GM19328 (cell line): ENCODE data around the gene KHK.
A peak's percentile ranks its signal among the peaks of the same experiment; 100 is the strongest.
"Not testable (repeated sequence)": the region's sequence is repeated elsewhere in the genome, so short reads cannot be mapped to it uniquely, and the experiment has no call there.

Source experiments
- ATAC-seq: cut with Tn5 transposase; IDR thresholded peaks from one replicate; pipeline ENCODE4 v1.9.1; 2021; ENCODE audit warnings: mild to moderate bottlenecking, moderate library complexity; ENCODE audit not compliant: unreplicated experiment

The KHK gene

DNA sequence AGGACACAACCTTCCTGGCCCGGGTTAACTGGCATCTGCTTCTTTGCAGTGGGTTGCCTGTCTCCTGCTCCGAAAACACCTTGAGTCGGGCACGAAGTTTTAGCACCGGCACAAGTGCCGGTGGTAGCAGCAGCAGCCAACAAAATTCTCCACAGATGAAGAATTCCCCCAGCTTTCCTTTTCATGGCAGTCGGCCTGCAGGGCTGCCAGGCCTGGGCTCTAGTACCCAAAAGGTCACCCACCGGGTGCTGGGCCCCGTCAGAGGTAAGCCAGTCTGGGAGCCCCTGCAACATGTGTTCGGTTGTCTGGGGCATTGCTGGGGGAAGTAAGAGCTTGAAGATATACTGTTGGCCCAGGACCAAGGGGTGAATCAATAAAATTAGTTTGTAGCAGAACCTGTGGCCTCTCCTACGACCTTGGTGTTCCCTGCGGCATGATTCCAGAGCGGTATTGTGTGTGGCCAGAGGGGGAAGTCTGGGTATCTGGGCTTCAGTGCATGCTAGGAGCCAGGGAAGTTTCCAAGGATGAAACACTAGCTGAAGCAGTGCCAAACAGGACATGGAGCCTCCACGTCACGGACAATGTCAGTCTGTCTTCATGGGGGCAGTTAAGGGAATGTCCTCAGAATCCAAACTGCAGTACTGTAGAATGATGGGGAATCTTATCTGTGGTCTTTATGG is 27.3 kb upstream of the KHK start:
- no peak for ATAC-seq

DNA sequence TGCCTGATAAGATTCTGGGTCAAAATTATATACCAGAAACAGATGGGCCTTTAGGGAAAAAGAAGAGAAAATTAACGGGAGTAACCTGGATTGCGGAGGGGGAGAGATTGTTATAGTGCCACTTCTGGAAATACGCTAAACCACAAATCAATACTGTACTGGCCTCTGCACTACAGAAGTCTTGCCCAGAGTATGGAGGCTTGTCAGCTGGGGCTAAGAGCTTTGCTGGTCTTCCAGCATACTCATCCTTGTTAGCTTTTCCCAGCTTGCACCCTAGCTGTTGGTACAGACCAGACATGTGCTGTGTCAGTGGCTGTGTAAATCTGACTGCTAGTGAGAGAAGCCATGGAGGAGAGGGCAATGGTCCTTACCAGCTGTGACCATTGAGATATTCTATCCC is 26.2 kb upstream of the KHK start:
- no peak for ATAC-seq

DNA sequence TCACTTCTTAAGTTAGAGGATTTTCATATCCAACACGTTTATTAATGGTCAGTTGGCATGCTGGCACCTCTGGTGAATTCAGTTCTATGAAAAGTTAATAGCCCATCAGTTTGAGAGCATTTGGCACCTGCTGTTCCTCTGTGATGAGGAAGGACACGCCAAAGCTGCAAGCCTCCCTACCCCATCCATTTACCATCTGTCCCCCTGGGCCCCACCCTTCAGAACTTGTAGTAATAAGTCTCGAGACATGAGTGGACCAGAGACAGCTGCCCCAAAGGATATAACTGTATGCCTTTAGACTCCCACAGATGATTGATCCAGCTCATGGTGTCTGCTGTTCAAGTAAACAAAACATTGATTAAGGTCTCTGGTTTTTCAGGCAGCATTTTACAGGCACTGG is 21.4 kb upstream of the KHK start:
- ATAC-seq: no peak

- ATAC-seq: no peak
Observed at GRCh38 chr2:27067385-27067784, 19.2 kb upstream of the KHK start.

- no peak for ATAC-seq
Observed at GRCh38 chr2:27069436-27069835, 17.1 kb upstream of the KHK start.

DNA sequence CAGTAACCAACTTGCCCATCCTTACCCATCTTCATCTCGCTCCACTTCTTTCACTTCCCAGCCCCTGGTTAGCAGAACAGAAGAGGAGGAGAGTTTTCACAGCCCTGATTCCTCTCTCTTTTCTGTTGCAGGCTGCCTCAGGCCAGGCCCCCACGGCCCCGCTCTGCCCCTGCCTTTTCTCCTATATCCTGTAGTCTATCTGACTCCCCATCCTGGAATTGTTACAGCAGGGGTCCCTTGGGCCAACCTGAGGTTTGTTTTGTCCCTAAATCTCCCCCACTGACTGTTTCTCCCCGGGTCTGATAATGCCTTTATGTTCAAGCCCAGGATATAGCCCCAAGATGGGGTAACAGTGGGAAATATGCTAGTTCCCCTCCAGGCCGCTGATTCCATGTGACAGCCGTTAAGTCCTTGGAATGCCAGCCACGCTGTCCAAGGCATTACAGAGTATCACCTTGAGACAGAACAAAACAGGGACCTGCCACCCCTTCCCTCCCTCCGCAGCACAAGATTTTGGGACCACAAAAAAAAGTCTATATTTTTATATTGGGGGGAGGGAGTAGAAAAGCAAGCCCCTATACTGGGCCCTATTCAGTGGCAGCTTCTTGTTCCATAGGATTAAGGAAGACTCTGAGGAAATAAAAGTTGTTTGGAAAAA is 16.5 kb upstream of the KHK start:
- no peak for ATAC-seq

DNA sequence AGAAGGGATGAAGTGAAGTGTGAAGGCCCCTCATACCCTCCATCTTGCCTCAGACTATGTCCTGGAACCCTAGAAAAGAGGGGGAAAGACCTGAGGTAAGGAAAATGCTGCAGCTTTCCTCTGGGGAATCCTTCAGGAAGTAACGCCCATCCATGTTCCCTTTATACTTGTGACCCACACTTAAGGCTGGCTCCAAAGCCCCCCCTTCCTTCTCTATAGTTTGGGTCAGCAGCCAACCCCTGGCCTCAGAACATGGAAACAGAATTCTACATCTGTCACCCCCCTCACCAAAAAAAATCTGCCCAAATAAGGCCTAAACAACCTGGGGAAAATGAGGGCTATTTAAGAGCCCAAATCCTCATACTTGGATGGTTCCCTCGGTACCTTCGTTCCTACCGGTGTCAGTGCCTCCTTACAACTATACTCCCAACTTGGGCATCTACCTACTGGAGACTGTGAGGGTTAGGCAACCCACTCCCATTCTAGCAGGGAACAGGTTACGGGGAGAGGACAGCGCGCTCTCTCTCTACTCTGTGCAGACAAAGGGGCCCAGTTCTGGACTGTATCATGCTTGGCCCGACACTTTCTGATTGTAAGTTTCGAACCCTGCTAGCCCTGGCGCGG is 15.8 kb upstream of the KHK start:
- no peak for ATAC-seq

DNA sequence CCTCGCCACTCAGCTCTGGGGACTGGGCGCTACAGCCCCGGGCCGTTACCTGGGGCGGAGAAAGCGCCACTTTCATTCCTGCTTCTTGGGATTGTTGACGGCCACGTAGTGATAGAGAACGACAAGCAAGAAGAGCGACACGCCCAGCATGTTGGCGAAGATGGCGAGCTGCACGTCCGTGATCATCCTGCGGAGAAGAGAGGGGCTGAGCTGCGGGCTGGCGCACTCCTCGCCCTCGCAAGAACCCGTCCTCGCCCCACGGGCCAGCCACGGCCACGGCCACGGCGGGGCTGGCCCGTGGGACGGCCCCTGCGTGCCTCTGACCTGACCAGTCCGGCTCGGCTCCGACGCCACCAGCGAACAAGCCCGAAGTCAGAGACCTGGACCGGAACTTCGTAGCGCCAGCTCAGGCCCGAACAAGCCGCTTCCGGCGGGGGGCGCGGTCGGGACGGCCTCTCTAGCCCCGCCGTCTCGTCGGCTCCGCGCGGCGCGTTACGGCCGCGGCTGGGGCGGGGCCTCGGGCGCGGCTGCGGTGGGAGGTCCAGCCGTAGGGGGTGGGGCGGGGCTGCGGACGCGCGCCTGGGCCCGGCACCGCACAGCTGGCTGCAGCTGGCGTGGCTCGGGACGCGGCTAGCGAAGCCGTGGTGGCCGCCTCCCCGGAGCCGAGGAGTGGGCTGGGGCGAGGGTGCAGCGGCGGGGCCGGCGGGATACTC is 15.1 kb upstream of the KHK start, which contains the start of gene OST4:
TSS of gene OST4 (minus strand) at position 378 of the 713 bp plus-strand sequence.
- peak; percentile 85 for ATAC-seq

- no peak for ATAC-seq
Observed at GRCh38 chr2:27071990-27072830, 14.4 kb upstream of the KHK start.

DNA sequence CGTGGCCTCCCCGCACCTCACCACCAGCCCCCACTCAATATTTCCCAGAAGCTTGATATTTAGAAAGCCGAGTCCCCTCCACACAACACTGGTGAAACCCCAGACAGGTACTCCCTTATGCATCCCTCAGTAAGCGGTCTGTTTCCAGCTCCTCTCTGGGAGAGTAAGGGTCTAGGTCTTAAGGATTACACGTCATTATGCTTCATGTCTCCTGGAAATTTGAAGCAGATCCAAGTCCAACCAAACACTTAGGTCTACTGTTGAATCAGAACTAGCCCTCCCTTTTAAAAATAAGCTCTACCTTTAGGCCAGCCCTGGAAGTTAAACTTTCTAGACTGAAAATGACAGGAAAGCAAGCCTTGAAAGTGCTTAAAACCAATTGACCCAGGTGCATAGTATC is 13.7 kb upstream of the KHK start:
- ATAC-seq: no peak

- no peak for ATAC-seq
Observed at GRCh38 chr2:27073782-27074181, 12.8 kb upstream of the KHK start.

GRCh38 chr2:27074738-27075565 is 11.6 kb upstream of the KHK start:
- no peak for ATAC-seq

- not testable (repeated sequence) for ATAC-seq
Observed at GRCh38 chr2:27075566-27075871, 11.1 kb upstream of the KHK start.

- no peak for ATAC-seq
Observed at GRCh38 chr2:27076323-27076722, 10.2 kb upstream of the KHK start.

DNA sequence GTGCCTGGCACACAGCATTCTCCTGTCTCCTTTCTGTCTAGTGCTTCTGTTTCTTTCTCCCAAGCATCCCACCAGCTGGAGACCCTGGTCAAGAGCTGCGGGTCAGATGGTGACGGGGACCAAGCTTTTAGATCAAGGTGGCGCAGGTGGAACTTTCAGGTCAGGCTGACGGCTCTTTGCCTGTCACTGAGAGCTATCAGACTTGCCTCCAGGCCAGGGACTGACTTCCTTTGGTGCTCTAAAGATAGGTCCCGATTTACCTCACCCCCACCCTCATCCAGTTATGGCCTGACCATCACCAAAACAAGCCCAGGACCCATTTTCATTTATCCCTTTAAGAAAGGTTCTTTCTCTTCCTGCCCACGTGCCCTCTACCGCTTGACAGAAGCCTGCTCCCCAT is 9.3 kb upstream of the KHK start:
- ATAC-seq: no peak

GRCh38 chr2:27078267-27079194 is 8.0 kb upstream of the KHK start, which contains the start of gene EMILIN1:
TSS of gene EMILIN1 (plus strand) at chr2:27078615. CDS start at chr2:27079066, 451 bp downstream.
- no peak for ATAC-seq

DNA sequence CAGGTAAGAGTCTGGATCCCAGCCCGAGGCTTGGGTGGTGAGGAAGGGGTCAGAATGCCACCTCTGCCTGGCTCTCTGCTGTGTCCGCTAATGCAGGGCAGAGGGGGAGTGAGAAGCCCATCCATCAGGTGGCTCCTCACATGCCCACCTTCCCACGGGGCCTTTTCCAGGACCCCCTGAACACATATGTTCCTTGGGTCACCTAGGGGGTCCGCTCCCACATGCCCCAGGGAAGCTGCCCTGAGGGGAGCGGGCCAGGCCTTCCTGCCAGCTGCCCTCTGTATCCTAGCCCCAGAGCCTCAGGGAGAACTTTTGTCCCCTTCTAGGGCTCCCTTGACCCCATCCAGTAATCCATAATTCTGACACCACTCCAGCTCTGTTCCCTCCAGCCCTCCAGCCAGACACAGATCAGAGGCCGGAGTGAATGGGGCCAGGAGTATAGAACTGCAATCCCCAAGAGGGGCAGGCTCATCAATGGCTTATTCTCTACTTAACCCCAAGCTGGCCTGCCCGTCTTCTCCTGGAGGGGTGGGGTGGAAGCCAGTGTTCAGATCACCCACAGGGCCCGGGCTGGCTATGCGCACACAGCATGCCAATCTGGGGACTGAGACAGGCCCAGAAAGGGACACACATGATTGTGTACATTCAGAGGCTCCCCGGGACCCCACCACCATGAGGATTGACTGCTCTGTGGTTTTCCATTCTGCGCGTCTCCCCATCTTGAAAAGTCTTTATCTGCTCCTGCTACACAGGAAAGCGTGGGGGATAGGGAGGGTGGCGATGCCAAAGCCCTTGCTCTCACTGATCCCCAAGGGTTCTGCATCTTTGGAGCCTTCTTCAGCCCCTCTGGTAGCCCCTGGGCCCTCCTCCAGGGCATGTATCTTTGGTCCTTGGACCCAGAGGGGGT is 7.1 kb upstream of the KHK start:
- ATAC-seq: no peak

DNA sequence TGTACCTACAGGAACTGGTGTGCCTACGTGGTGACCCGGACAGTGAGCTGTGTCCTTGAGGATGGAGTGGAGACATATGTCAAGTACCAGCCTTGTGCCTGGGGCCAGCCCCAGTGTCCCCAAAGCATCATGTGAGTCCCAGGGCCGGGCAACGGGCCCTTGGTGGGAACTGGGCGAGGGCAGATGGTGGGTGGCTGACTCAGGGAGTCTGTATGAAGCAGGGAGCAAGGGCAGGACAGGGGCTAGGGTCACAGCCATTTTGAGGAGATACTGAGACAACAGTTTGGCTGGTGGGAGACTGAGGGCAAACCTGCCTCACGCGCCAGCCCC is 6.5 kb upstream of the KHK start:
- ATAC-seq: no peak
